Esophagus (tissue), 2 donors: Measurements from ENCODE around the gene PLCXD1. TPM values are rescaled to one million over a fixed set of nuclear protein-coding genes. Genes with fewer than 3 reads are reported as not detected.

Experiments
- H3K27ac ChIP-seq, 2 donors: one replicate each; pipeline ENCODE4 v1.5.1; 2013; ENCODE audit warnings: low read depth in 2 of 2, mild to moderate bottlenecking in 2 of 2, inconsistent platforms in 1 of 2, low read length in 1 of 2, moderate library complexity in 1 of 2
- H3K27me3 ChIP-seq, 2 donors: one replicate each; pipeline ENCODE4 v1.6.1; 2013; ENCODE audit warnings: low read length in 2 of 2, control low read depth in 1 of 2, mild to moderate bottlenecking in 1 of 2; ENCODE audit not compliant: insufficient read depth in 2 of 2, control insufficient read depth in 1 of 2
- H3K36me3 ChIP-seq, 2 donors: one replicate each; pipeline ENCODE4 v1.6.1; 2013; ENCODE audit warnings: low read length in 1 of 2; ENCODE audit not compliant: control insufficient read depth in 2 of 2, insufficient read depth in 2 of 2
- H3K4me1 ChIP-seq, 2 donors: one replicate each; pipeline ENCODE4 v1.6.1; 2013; ENCODE audit warnings: low read length in 1 of 2; ENCODE audit not compliant: control insufficient read depth in 2 of 2, insufficient read depth in 2 of 2
- H3K4me3 ChIP-seq, 2 donors: one replicate each; pipeline ENCODE4 v1.5.1; 2013; ENCODE audit warnings: low read length in 2 of 2, mild to moderate bottlenecking in 2 of 2, low read depth in 1 of 2, moderate library complexity in 1 of 2
- H3K9me3 ChIP-seq, 2 donors: one replicate each; pipeline ENCODE4 v1.6.1; 2013; ENCODE audit warnings: mild to moderate bottlenecking in 2 of 2, low read depth in 1 of 2, low read length in 1 of 2, moderate library complexity in 1 of 2; ENCODE audit not compliant: control insufficient read depth in 2 of 2, insufficient read depth in 1 of 2
- WGBS, 2 donors: extraction: QIAGEN DNeasy Blood & Tissue Kit; methylation state at CpG; one replicate each; pipeline ENCODE4 v1.1.7; 2013; 5-methylcytosine and 5-hydroxymethylcytosine counted together
- polyA plus RNA-seq, 2 donors: library from polyadenylated mRNA; stranded (reverse); fragments of 200-250 nt; gene quantifications; one replicate each; pipeline ENCODE4 v1.2.3, GENCODE V29; 2013
- donor health status: healthy with polysubstance abuse.
- donor health status: Bipolar disorder and iron deficiency.

PLCXD1 gene
- polyA plus RNA-seq, 2 donors, result 14.5 to 19.3 TPM

- no peak overlapping the region for H3K27ac ChIP-seq
- H3K4me1 ChIP-seq, result no peaks in the 10 kb centered on the region
- H3K4me3 ChIP-seq, result no peak overlapping the region
- peaks cover 0 to 34% of the 10 kb centered on the region in 2 donors for H3K36me3 ChIP-seq
- H3K9me3 ChIP-seq, result peaks cover 0 to 4% of the 10 kb centered on the region in 2 donors
- WGBS, 2 donors, result 95 to 97% methylated on average over 44 of the region's 44 CpGs
- H3K27me3 ChIP-seq, result no peaks in the 10 kb centered on the region
Observed at GRCh38 chrX:338836-339400, 57.7 kb downstream of the PLCXD1 start.

GRCh38 chrX:340121-340520, 58.9 kb downstream of the PLCXD1 start:
- H3K4me3 ChIP-seq, result no peak overlapping the region
- H3K27ac ChIP-seq, result no peak overlapping the region
- H3K36me3 ChIP-seq, result peaks cover 0 to 38% of the 10 kb centered on the region in 2 donors
- 86 to 90% methylated on average over 12 to 20 of the region's 24 CpGs for WGBS, 2 donors
- H3K4me1 ChIP-seq, result no peaks in the 10 kb centered on the region
- no peaks in the 10 kb centered on the region for H3K27me3 ChIP-seq
- peaks cover 0 to 11% of the 10 kb centered on the region in 2 donors for H3K9me3 ChIP-seq

GRCh38 chrX:340641-341423, 59.7 kb downstream of the PLCXD1 start:
- Histone ChIP-seq H3K27me3 (no peaks in the 10 kb centered on the region), H3K36me3 (peaks cover 0 to 39% of the 10 kb centered on the region in 2 donors), H3K27ac (no peak overlapping the region), H3K4me1 (no peaks in the 10 kb centered on the region), H3K4me3 (no peak overlapping the region), H3K9me3 (peaks cover 0 to 11% of the 10 kb centered on the region in 2 donors)
- WGBS, 2 donors, result 93 to 96% methylated on average over 47 to 51 of the region's 52 CpGs

GRCh38 chrX:341541-342101, 60.4 kb downstream of the PLCXD1 start:
- Histone ChIP-seq H3K27ac (no peak overlapping the region), H3K27me3 (no peaks in the 10 kb centered on the region), H3K9me3 (peaks cover 0 to 11% of the 10 kb centered on the region in 2 donors), H3K36me3 (peaks cover 0 to 41% of the 10 kb centered on the region in 2 donors), H3K4me1 (peaks cover 0 to 2% of the 10 kb centered on the region in 2 donors), H3K4me3 (no peak overlapping the region)
- WGBS, 2 donors, result 95 to 96% methylated on average over 35 to 36 of the region's 36 CpGs

- Histone ChIP-seq H3K36me3 (peaks cover 0 to 40% of the 10 kb centered on the region in 2 donors), H3K9me3 (peaks cover 0 to 9% of the 10 kb centered on the region in 2 donors), H3K4me1 (peaks cover 0 to 2% of the 10 kb centered on the region in 2 donors), H3K27me3 (no peaks in the 10 kb centered on the region), H3K27ac (no peak overlapping the region), H3K4me3 (no peak overlapping the region)
- WGBS, 2 donors, result 99 to 100% methylated on average over 47 of the region's 47 CpGs
Observed at GRCh38 chrX:344371-344901, 63.3 kb downstream of the PLCXD1 start.

GRCh38 chrX:345020-345925, 64.1 kb downstream of the PLCXD1 start:
- H3K36me3 ChIP-seq, result peaks cover 0 to 40% of the 10 kb centered on the region in 2 donors
- peaks cover 0 to 9% of the 10 kb centered on the region in 2 donors for H3K9me3 ChIP-seq
- no peaks in the 10 kb centered on the region for H3K27me3 ChIP-seq
- peaks cover 0 to 2% of the 10 kb centered on the region in 2 donors for H3K4me1 ChIP-seq
- no peak overlapping the region for H3K4me3 ChIP-seq
- H3K27ac ChIP-seq, result no peak overlapping the region
- 95 to 96% methylated on average over 57 to 63 of the region's 63 CpGs for WGBS, 2 donors

GRCh38 chrX:346034-346813, 65.0 kb downstream of the PLCXD1 start:
- Histone ChIP-seq H3K4me1 (peaks cover 0 to 2% of the 10 kb centered on the region in 2 donors), H3K27ac (no peak overlapping the region), H3K9me3 (peaks cover 0 to 9% of the 10 kb centered on the region in 2 donors), H3K36me3 (peaks cover 0 to 36% of the 10 kb centered on the region in 2 donors), H3K27me3 (no peaks in the 10 kb centered on the region), H3K4me3 (no peak overlapping the region)
- WGBS, 2 donors, result 95 to 96% methylated on average over 69 to 74 of the region's 75 CpGs

- no peak overlapping the region for H3K27ac ChIP-seq
- peaks cover 0 to 36% of the 10 kb centered on the region in 2 donors for H3K36me3 ChIP-seq
- H3K27me3 ChIP-seq, result no peaks in the 10 kb centered on the region
- WGBS, 2 donors, result 97 to 98% methylated on average over 59 of the region's 59 CpGs
- H3K4me3 ChIP-seq, result no peak overlapping the region
- H3K4me1 ChIP-seq, result peaks cover 0 to 2% of the 10 kb centered on the region in 2 donors
- H3K9me3 ChIP-seq, result peaks cover 0 to 9% of the 10 kb centered on the region in 2 donors
Observed at GRCh38 chrX:347351-348117, 66.4 kb downstream of the PLCXD1 start.
